ENCODE results near the gene ST7L.

- TF ChIP-seq CTCF (IDR thresholded peaks at IDR 0.05; ENCODE audit: insufficient read depth, low read depth, low read length) (no peak), EZH2 (IDR thresholded peaks at IDR 0.05; ENCODE audit: insufficient read depth, low read length) (no peak)
These were observed 101.7 kb downstream of the ST7L start for GRCh38 chr1:112517231-112517630.

All from astrocyte (in vitro differentiated cells and primary cell).